Subcutaneous abdominal adipose tissue (tissue), 5 donors: ENCODE measurements around the gene B3GALT5.

Source experiments
- H3K27ac ChIP-seq: one replicate; pipeline ENCODE4 v1.7.0; 2013; ENCODE audit warnings: low read depth, mild to moderate bottlenecking, inconsistent platforms, low read length, moderate library complexity
- H3K27me3 ChIP-seq, 5 donors: one replicate each; pipeline ENCODE4 v1.7.0; 2013; ENCODE audit warnings: low read length in 5 of 5, inconsistent platforms in 1 of 5; ENCODE audit not compliant: control insufficient read depth in 5 of 5, insufficient read depth in 4 of 5
- H3K36me3 ChIP-seq, 5 donors: one replicate each; pipeline ENCODE4 v1.7.0; 2013; ENCODE audit warnings: low read length in 5 of 5; ENCODE audit not compliant: control insufficient read depth in 5 of 5, insufficient read depth in 5 of 5
- H3K4me1 ChIP-seq, 5 donors: one replicate each; pipeline ENCODE4 v1.7.0; 2013; ENCODE audit warnings: low read length in 5 of 5, mild to moderate bottlenecking in 3 of 5, moderate library complexity in 1 of 5; ENCODE audit not compliant: control insufficient read depth in 5 of 5, insufficient read depth in 5 of 5
- H3K4me3 ChIP-seq, 5 donors: one replicate each; pipeline ENCODE4 v1.7.0; 2013; ENCODE audit warnings: low read length in 5 of 5, low read depth in 1 of 5
- H3K9ac ChIP-seq, 5 donors: one replicate each; pipeline ENCODE4 v1.7.0; 2013; ENCODE audit warnings: low read length in 5 of 5, mild to moderate bottlenecking in 4 of 5, moderate library complexity in 3 of 5
- H3K9me3 ChIP-seq, 5 donors: one replicate each; pipeline ENCODE4 v1.7.0; 2013; ENCODE audit warnings: low read length in 5 of 5; ENCODE audit not compliant: control insufficient read depth in 5 of 5
- donor health status: healthy.
- donor health status: healthy.
- donor health status: healthy.
- donor health status: healthy.
- donor health status: healthy.

The B3GALT5 gene

GRCh38 chr21:39705849-39706248 lies 93.1 kb downstream of the B3GALT5 start:
- H3K36me3 ChIP-seq, result no peaks in the 10 kb centered on the region
- H3K9ac ChIP-seq, result no peak overlapping the region
- H3K27ac ChIP-seq, result no peak overlapping the region
- H3K4me3 ChIP-seq, result no peak overlapping the region
- H3K9me3 ChIP-seq, result peaks cover 0 to 7% (median 4%) of the 10 kb centered on the region in 5 donors
- H3K4me1 ChIP-seq, result no peaks in the 10 kb centered on the region
- peaks cover 0 to 5% (median 2%) of the 10 kb centered on the region in 5 donors for H3K27me3 ChIP-seq

- Histone ChIP-seq H3K9me3 (peaks cover 0 to 7% (median 4%) of the 10 kb centered on the region in 5 donors), H3K27ac (no peak overlapping the region), H3K36me3 (no peaks in the 10 kb centered on the region), H3K9ac (no peak overlapping the region), H3K27me3 (peaks cover 0 to 12% (median 2%) of the 10 kb centered on the region in 5 donors), H3K4me3 (no peak overlapping the region), H3K4me1 (no peaks in the 10 kb centered on the region)
Observed at GRCh38 chr21:39707316-39707715, 94.6 kb downstream of the B3GALT5 start.

GRCh38 chr21:39710866-39711265 lies 98.1 kb downstream of the B3GALT5 start:
- Histone ChIP-seq H3K36me3 (no peaks in the 10 kb centered on the region), H3K9ac (no peak overlapping the region), H3K27ac (no peak overlapping the region), H3K27me3 (peaks cover 0 to 13% (median 2%) of the 10 kb centered on the region in 5 donors), H3K4me3 (no peak overlapping the region), H3K4me1 (no peaks in the 10 kb centered on the region), H3K9me3 (no peaks in the 10 kb centered on the region)

- no peak overlapping the region for H3K27ac ChIP-seq
- no peaks in the 10 kb centered on the region for H3K9me3 ChIP-seq
- no peak overlapping the region for H3K9ac ChIP-seq
- H3K4me1 ChIP-seq, result no peaks in the 10 kb centered on the region
- H3K4me3 ChIP-seq, result no peak overlapping the region
- H3K27me3 ChIP-seq, result peaks cover 0 to 13% (median 2%) of the 10 kb centered on the region in 5 donors
- no peaks in the 10 kb centered on the region for H3K36me3 ChIP-seq
Observed at GRCh38 chr21:39712273-39712672, 99.5 kb downstream of the B3GALT5 start.

GRCh38 chr21:39712976-39713375 lies 100.2 kb downstream of the B3GALT5 start:
- Histone ChIP-seq H3K36me3 (no peaks in the 10 kb centered on the region), H3K27me3 (peaks cover 0 to 13% (median 2%) of the 10 kb centered on the region in 5 donors), H3K4me1 (no peaks in the 10 kb centered on the region), H3K9ac (no peak overlapping the region), H3K4me3 (no peak overlapping the region), H3K9me3 (no peaks in the 10 kb centered on the region), H3K27ac (no peak overlapping the region)

- Histone ChIP-seq H3K36me3 (no peaks in the 10 kb centered on the region), H3K27ac (no peak overlapping the region), H3K4me1 (no peaks in the 10 kb centered on the region), H3K9me3 (no peaks in the 10 kb centered on the region), H3K9ac (no peak overlapping the region), H3K4me3 (no peak overlapping the region), H3K27me3 (peaks cover 0 to 13% (median 2%) of the 10 kb centered on the region in 5 donors)
Observed at GRCh38 chr21:39713905-39714304, 101.2 kb downstream of the B3GALT5 start.

- no peak overlapping the region for H3K9ac ChIP-seq
- H3K27ac ChIP-seq, result no peak overlapping the region
- H3K27me3 ChIP-seq, result peaks cover 0 to 13% (median 2%) of the 10 kb centered on the region in 5 donors
- H3K36me3 ChIP-seq, result no peaks in the 10 kb centered on the region
- H3K9me3 ChIP-seq, result no peaks in the 10 kb centered on the region
- H3K4me1 ChIP-seq, result no peaks in the 10 kb centered on the region
- H3K4me3 ChIP-seq, result no peak overlapping the region
Observed at GRCh38 chr21:39714331-39714730, 101.6 kb downstream of the B3GALT5 start.

- no peaks in the 10 kb centered on the region for H3K9me3 ChIP-seq
- H3K4me1 ChIP-seq, result peaks cover 0 to 14% (median 9%) of the 10 kb centered on the region in 5 donors
- H3K27ac ChIP-seq, result no peak overlapping the region
- H3K36me3 ChIP-seq, result no peaks in the 10 kb centered on the region
- H3K4me3 ChIP-seq, result no peak overlapping the region
- H3K9ac ChIP-seq, result no peak overlapping the region
- H3K27me3 ChIP-seq, result peaks cover 0 to 7% (median 1%) of the 10 kb centered on the region in 5 donors
Observed at GRCh38 chr21:39715804-39716397, 103.2 kb downstream of the B3GALT5 start.

- Histone ChIP-seq H3K27me3 (no peaks in the 10 kb centered on the region), H3K27ac (peak overlapping the region; percentile 35), H3K36me3 (no peaks in the 10 kb centered on the region), H3K9me3 (peaks cover 0 to 5% (median 0%) of the 10 kb centered on the region in 5 donors), H3K4me1 (peaks cover 0 to 14% (median 9%) of the 10 kb centered on the region in 5 donors), H3K9ac (no peak overlapping the region), H3K4me3 (no peak overlapping the region)
Observed at GRCh38 chr21:39720126-39720778, 107.5 kb downstream of the B3GALT5 start.

GRCh38 chr21:39721885-39722284 lies 109.1 kb downstream of the B3GALT5 start:
- Histone ChIP-seq H3K4me3 (no peak overlapping the region), H3K36me3 (no peaks in the 10 kb centered on the region), H3K4me1 (peaks cover 0 to 14% (median 9%) of the 10 kb centered on the region in 5 donors), H3K9me3 (peaks cover 0 to 5% (median 0%) of the 10 kb centered on the region in 5 donors), H3K27me3 (no peaks in the 10 kb centered on the region), H3K27ac (no peak overlapping the region), H3K9ac (no peak overlapping the region)
